Measurements from ENCODE around the gene NAV2. TPM values are rescaled to one million over a fixed set of nuclear protein-coding genes. Genes with fewer than 3 reads are reported as not detected.

The NAV2 gene
- total and polyA plus RNA-seq, 4 donors: 5.0 to 250 (median 51.4) TPM

DNA sequence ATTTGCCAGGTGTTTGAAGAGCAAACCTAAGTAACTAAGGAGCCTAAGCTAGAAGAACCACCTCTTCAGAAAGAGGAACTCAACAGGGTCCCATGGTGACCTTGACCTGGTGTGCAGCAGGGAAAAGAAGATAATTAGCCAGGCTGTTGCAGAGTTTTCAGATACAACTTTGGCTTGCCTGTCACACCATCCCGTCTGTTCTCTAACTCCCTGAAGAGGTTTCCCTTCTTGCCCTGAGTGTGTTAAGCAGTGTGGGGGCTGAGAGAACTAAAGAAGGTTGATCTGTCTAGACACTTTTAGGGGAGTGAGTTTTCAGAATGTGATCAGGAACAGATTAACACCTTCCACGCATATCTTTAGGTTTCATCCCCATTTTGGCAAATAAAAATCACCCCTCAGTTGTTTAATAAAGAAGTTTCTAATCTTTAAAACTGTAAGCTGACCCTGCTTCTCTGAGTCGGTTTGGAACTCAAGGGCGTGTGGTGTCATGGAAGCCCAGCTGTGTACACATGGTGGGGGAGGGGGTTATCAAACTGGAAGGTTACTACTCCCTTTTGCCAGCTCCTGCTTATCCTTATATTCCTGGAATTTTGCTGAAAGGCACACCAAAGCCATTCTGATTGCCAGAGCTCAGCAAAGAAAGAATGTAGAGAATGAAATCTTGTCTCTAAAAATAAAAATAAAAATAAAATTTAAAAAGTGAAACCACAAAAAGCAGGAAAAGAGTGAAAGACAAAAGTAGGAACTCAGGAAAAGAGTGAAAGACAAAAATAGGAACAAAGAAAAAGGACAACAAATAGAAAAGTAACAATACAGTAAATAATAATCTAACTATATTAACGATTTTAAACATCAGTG is 377.4 kb downstream of the NAV2 start:
- Histone ChIP-seq H3K4me3 (ENCODE audit: low read length in 2 of 2) (no peak overlapping the region), H3K9me3 (ENCODE audit: control insufficient read depth, low read length) (no peaks in the 10 kb centered on the region), H3K27ac (ENCODE audit: low read depth in 1 of 2, low read length in 2 of 2) (peak overlapping the region in 1 of 2 donors; percentile 74), H3K27me3 (ENCODE audit: control insufficient read depth in 1 of 2, insufficient read depth in 2 of 2, low read length in 1 of 2) (no peaks in the 10 kb centered on the region), H3K4me1 (ENCODE audit: control insufficient read depth in 1 of 2, insufficient read depth in 2 of 2, low read length in 2 of 2) (peaks cover 0 to 18% of the 10 kb centered on the region in 2 donors), H3K36me3 (ENCODE audit: control insufficient read depth in 1 of 2, insufficient read depth in 2 of 2, low read length in 1 of 2) (peaks cover 4 to 16% of the 10 kb centered on the region in 2 donors)
- DNase-seq: no peak
- WGBS, 2 donors: 7 to 12% methylated on average over 5 of the region's 5 CpGs
- no peak for ATAC-seq (ENCODE audit: low FRiP score)
- intact Hi-C loops (cut with DNase I): loop anchor here in 1 of 2 donors (5.0 kb wide), 1 partner anchor 38 kb away; no protein-coding TSS in a partner anchor

DNA sequence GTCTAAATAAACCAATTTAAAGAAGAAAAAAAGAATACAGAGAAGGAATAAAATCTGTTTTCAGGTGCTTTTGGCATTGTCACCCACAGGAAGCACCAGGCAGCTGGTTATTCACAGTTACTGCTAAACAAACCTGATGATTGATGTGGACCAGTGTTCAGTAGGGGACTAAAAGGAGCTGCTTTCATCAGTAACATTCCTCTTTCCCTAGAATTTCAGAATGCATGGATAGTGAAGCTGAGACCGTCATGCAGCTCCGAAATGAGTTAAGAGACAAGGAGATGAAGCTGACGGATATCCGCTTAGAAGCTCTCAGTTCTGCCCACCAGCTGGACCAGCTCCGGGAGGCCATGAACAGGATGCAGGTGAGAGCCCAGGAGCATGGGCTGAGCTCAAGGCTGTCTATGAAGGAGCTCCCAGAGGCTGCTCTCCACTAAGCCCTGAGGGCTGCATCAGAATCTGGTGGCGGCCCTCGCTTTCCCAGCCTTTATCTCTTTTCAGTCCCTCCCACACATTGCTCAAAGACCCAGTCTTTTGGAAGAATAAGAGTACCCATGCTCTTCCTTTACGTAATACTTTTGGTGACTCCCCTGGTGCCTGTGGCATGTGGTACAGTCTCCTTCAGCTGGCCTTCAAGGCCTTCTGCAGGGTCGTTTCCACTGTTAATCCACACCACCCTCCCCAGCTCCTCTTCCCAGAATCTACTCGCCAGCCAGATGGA is 378.2 kb downstream of the NAV2 start:
- Histone ChIP-seq H3K27ac (ENCODE audit: low read depth in 1 of 2, low read length in 2 of 2) (no peak overlapping the region), H3K9me3 (ENCODE audit: control insufficient read depth, low read length) (no peaks in the 10 kb centered on the region), H3K36me3 (ENCODE audit: control insufficient read depth in 1 of 2, insufficient read depth in 2 of 2, low read length in 1 of 2) (peaks cover 2 to 14% of the 10 kb centered on the region in 2 donors), H3K4me1 (ENCODE audit: control insufficient read depth in 1 of 2, insufficient read depth in 2 of 2, low read length in 2 of 2) (peaks cover 0 to 18% of the 10 kb centered on the region in 2 donors), H3K27me3 (ENCODE audit: control insufficient read depth in 1 of 2, insufficient read depth in 2 of 2, low read length in 1 of 2) (no peaks in the 10 kb centered on the region), H3K4me3 (ENCODE audit: low read length in 2 of 2) (no peak overlapping the region)
- ATAC-seq (ENCODE audit: low FRiP score) (no peak), DNase-seq (no peak)
- intact Hi-C loops (cut with DNase I): no loop called here
- 79 to 81% methylated on average over 10 of the region's 10 CpGs for WGBS, 2 donors

DNA sequence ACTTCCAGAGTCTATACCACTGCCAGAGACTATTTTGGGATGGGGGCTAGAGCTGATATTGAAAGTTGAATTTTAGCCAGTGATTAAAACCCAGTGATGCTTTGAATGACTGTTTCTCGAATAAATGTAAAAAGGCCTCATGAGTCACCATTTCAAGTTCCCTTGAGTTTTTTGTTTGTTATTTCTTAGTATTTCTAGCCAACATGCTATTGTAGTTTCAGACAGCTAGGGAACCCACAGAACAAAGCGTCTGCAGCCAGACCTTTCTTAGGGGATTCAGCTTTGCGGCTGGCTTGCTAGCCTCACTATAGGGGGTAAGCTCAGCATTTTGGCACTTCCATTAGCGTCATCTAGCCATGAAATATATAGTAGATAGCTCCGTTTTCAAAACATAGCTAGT is 381.1 kb downstream of the NAV2 start:
- intact Hi-C loops (cut with DNase I): no loop called here
- peaks cover 0 to 13% of the 10 kb centered on the region in 2 donors for H3K36me3 ChIP-seq (ENCODE audit: control insufficient read depth in 1 of 2, insufficient read depth in 2 of 2, low read length in 1 of 2)
- peak overlapping the region in 1 of 2 donors; percentile 53 for H3K27ac ChIP-seq (ENCODE audit: low read depth in 1 of 2, low read length in 2 of 2)
- H3K4me1 ChIP-seq (ENCODE audit: control insufficient read depth in 1 of 2, insufficient read depth in 2 of 2, low read length in 2 of 2): peaks cover 6 to 18% of the 10 kb centered on the region in 2 donors
- ATAC-seq (ENCODE audit: low FRiP score): no peak
- no peak for DNase-seq
- no peaks in the 10 kb centered on the region for H3K27me3 ChIP-seq (ENCODE audit: control insufficient read depth in 1 of 2, insufficient read depth in 2 of 2, low read length in 1 of 2)
- H3K9me3 ChIP-seq (ENCODE audit: control insufficient read depth, low read length): no peaks in the 10 kb centered on the region
- H3K4me3 ChIP-seq (ENCODE audit: low read length in 2 of 2): no peak overlapping the region
- WGBS, 2 donors: 5% methylated on average over 5 of the region's 5 CpGs

DNA sequence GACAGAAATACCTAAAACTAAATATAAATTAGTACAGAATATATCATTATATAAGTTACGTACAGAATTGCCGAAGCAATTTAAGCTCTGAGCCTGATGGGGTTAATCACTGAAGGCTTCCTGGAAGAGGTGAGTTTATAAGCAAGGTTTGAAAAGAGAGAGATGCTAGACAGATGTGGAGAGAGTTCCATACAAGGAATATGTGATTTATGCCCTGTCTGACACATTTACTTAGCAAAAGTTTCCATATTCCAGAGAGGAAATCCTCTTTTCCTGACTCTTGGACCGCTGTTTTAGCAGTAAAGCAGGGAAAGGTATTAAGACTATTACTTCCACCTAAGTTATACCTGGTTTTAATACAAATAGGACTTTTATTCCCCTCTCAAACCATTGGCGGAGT is 382.6 kb downstream of the NAV2 start:
- ATAC-seq (ENCODE audit: low FRiP score): no peak
- 95 to 96% methylated on average over 4 of the region's 4 CpGs for WGBS, 2 donors
- Histone ChIP-seq H3K27ac (ENCODE audit: low read depth in 1 of 2, low read length in 2 of 2) (peak overlapping the region in 1 of 2 donors; percentile 81), H3K4me3 (ENCODE audit: low read length in 2 of 2) (no peak overlapping the region), H3K4me1 (ENCODE audit: control insufficient read depth in 1 of 2, insufficient read depth in 2 of 2, low read length in 2 of 2) (peaks cover 6 to 10% of the 10 kb centered on the region in 2 donors), H3K9me3 (ENCODE audit: control insufficient read depth, low read length) (no peaks in the 10 kb centered on the region), H3K36me3 (ENCODE audit: control insufficient read depth in 1 of 2, insufficient read depth in 2 of 2, low read length in 1 of 2) (peaks cover 0 to 15% of the 10 kb centered on the region in 2 donors), H3K27me3 (ENCODE audit: control insufficient read depth in 1 of 2, insufficient read depth in 2 of 2, low read length in 1 of 2) (no peaks in the 10 kb centered on the region)
- DNase-seq: no peak
- intact Hi-C loops (cut with DNase I): no loop called here

DNA sequence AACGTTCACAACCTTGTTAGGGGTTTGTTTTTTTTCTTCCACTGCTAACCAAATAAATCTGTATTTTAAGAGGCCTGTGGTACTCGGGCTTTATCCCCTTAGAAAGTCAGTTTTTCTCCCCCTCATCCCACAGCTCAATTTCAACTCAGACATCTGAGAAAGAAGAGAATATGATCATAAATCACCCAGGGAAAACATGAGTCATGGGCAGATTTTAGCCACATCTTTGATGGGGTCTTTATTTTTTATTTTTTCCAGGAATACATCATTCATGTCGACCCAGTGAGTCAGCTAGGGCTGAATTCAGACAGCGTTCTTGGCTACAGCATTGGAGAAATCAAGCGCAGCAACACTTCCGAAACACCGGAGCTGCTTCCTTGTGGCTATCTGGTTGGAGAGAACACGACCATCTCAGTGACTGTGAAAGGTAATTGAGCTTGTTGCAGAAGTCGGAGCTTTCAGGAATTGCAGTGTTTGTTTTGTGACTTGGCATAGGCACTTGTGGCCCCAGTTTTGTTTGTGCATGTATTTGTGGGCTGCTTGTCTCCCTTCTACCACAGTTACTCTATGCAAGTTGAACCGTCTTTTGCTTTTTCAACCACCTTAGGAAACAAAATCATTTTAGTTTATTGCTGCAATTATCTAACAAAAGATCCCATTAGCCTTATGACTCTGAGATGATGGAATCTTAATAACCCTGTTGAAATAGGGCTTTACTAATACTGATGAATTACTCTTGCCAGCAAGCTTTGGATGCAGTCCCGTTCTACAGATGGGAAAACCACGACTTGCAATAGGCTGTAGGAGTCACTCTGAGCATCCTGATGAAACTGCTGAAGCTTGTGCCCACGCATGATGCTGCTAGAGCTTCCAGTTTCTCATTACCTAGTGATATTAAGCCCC is 384.9 kb downstream of the NAV2 start:
- intact Hi-C loops (cut with DNase I): no loop called here
- H3K27me3 ChIP-seq (ENCODE audit: control insufficient read depth in 1 of 2, insufficient read depth in 2 of 2, low read length in 1 of 2): no peaks in the 10 kb centered on the region
- 4 to 9% methylated on average over 13 of the region's 13 CpGs for WGBS, 2 donors
- peak; percentile 56 for ATAC-seq (ENCODE audit: low FRiP score)
- no peak overlapping the region for H3K4me3 ChIP-seq (ENCODE audit: low read length in 2 of 2)
- peaks cover 6 to 10% of the 10 kb centered on the region in 2 donors for H3K4me1 ChIP-seq (ENCODE audit: control insufficient read depth in 1 of 2, insufficient read depth in 2 of 2, low read length in 2 of 2)
- peak in 1 of 2 donors; percentile 60 for DNase-seq
- peaks cover 0 to 20% of the 10 kb centered on the region in 2 donors for H3K36me3 ChIP-seq (ENCODE audit: control insufficient read depth in 1 of 2, insufficient read depth in 2 of 2, low read length in 1 of 2)
- peak overlapping the region; percentile 81 to 97 for H3K27ac ChIP-seq (ENCODE audit: low read depth in 1 of 2, low read length in 2 of 2)
- H3K9me3 ChIP-seq (ENCODE audit: control insufficient read depth, low read length): no peaks in the 10 kb centered on the region

DNA sequence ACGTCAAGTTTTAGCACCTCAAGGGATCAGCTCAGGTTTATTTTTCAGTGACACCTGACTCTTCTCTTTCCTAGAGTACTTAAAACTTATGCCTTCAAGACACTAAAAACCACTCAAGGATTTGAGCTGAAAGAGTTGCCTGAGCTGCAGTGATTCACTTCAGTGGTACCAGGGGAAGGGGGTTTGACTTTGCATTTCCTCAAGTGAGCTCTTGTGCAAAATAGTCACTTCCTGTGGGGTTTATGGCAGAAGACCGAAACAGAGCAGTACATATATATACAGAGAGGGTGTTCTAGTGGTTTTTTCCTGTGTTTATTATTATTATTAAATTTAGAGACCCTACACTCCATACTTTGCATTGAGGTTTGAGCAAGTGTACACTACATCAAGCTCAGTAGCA is 386.9 kb downstream of the NAV2 start:
- ATAC-seq (ENCODE audit: low FRiP score) (no peak), DNase-seq (no peak)
- Histone ChIP-seq H3K27ac (ENCODE audit: low read depth in 1 of 2, low read length in 2 of 2) (peak overlapping the region; percentile 14 to 45), H3K36me3 (ENCODE audit: control insufficient read depth in 1 of 2, insufficient read depth in 2 of 2, low read length in 1 of 2) (peaks cover 4 to 32% of the 10 kb centered on the region in 2 donors), H3K27me3 (ENCODE audit: control insufficient read depth in 1 of 2, insufficient read depth in 2 of 2, low read length in 1 of 2) (no peaks in the 10 kb centered on the region), H3K4me3 (ENCODE audit: low read length in 2 of 2) (no peak overlapping the region), H3K9me3 (ENCODE audit: control insufficient read depth, low read length) (no peaks in the 10 kb centered on the region), H3K4me1 (ENCODE audit: control insufficient read depth in 1 of 2, insufficient read depth in 2 of 2, low read length in 2 of 2) (peaks cover 4 to 6% of the 10 kb centered on the region in 2 donors)
- 87 to 89% methylated on average over 2 of the region's 2 CpGs for WGBS, 2 donors
- intact Hi-C loops (cut with DNase I): no loop called here

DNA sequence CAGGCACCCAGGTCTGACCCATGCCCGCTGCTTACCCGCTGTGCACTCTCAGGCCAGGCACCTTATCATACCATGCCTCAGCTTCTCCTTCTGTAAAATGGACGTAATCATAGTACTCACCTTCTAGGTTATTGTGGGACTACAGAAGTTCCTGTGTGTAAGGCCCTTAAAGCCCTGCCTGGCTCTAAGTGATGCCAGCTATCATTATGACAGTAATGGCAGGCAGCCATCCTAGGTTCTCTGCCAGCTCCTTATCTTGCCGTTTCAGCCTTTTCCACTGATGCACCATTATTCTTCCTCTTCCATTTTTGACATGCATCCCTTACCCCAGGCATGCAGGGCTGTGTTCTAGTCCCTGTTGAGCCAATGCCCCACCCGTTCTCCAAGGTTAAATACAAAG is 389.8 kb downstream of the NAV2 start:
- Histone ChIP-seq H3K27me3 (ENCODE audit: control insufficient read depth in 1 of 2, insufficient read depth in 2 of 2, low read length in 1 of 2) (no peaks in the 10 kb centered on the region), H3K27ac (ENCODE audit: low read depth in 1 of 2, low read length in 2 of 2) (no peak overlapping the region), H3K4me3 (ENCODE audit: low read length in 2 of 2) (no peak overlapping the region), H3K9me3 (ENCODE audit: control insufficient read depth, low read length) (no peaks in the 10 kb centered on the region), H3K36me3 (ENCODE audit: control insufficient read depth in 1 of 2, insufficient read depth in 2 of 2, low read length in 1 of 2) (peaks cover 4 to 34% of the 10 kb centered on the region in 2 donors), H3K4me1 (ENCODE audit: control insufficient read depth in 1 of 2, insufficient read depth in 2 of 2, low read length in 2 of 2) (peaks cover 4 to 6% of the 10 kb centered on the region in 2 donors)
- WGBS, 2 donors: 44 to 50% methylated on average over 5 of the region's 5 CpGs
- ATAC-seq (ENCODE audit: low FRiP score) (no peak), DNase-seq (no peak)
- intact Hi-C loops (cut with DNase I): no loop called here

DNA sequence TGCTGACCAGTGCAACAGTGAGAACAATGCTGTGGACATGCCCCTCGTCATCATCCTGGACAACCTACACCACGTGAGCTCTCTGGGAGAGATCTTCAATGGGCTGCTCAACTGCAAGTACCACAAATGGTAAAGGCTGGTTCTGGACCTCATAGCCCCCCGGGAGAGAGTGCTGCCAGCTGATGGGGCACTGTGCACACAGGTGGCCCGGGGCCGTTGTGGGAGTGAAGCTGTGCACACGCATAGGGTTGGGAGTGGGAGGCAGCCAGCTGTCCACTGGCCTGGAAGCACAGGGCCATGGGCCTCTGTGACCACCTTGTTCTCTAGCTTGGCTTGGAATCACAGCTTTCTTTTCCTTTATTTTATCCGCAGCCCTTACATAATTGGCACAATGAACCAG is 390.6 kb downstream of the NAV2 start:
- no peaks in the 10 kb centered on the region for H3K9me3 ChIP-seq (ENCODE audit: control insufficient read depth, low read length)
- H3K36me3 ChIP-seq (ENCODE audit: control insufficient read depth in 1 of 2, insufficient read depth in 2 of 2, low read length in 1 of 2): peaks cover 4 to 38% of the 10 kb centered on the region in 2 donors
- H3K27ac ChIP-seq (ENCODE audit: low read depth in 1 of 2, low read length in 2 of 2): no peak overlapping the region
- H3K4me3 ChIP-seq (ENCODE audit: low read length in 2 of 2): no peak overlapping the region
- intact Hi-C loops (cut with DNase I): no loop called here
- 91 to 94% methylated on average over 7 of the region's 7 CpGs for WGBS, 2 donors
- ATAC-seq (ENCODE audit: low FRiP score): no peak
- H3K4me1 ChIP-seq (ENCODE audit: control insufficient read depth in 1 of 2, insufficient read depth in 2 of 2, low read length in 2 of 2): peaks cover 0 to under 1% of the 10 kb centered on the region in 2 donors
- no peak for DNase-seq
- no peaks in the 10 kb centered on the region for H3K27me3 ChIP-seq (ENCODE audit: control insufficient read depth in 1 of 2, insufficient read depth in 2 of 2, low read length in 1 of 2)
